ENCODE data around the gene PIK3CB. TPM values are rescaled to one million over a fixed set of nuclear protein-coding genes. Genes with fewer than 3 reads are reported as not detected.
"Not testable (repeated sequence)": the region's sequence is repeated elsewhere in the genome, so short reads cannot be mapped to it uniquely, and the experiment has no call there.

Gene PIK3CB
- total RNA-seq, 1 donor from 2014 or later: 17.6 TPM

- intact Hi-C loops (cut with micrococcal nuclease); H3K4me3 Mint-ChIP-seq; H3K27ac Mint-ChIP-seq; H3K27me3 Mint-ChIP-seq; DNase-seq; H3K9me3 Mint-ChIP-seq: not testable (repeated sequence)
- H3K36me3 Mint-ChIP-seq (ENCODE audit: low read depth): peaks cover 13% of the 10 kb centered on the region
- H3K4me1 Mint-ChIP-seq: peaks cover 19% of the 10 kb centered on the region
Observed at GRCh38 chr3:138726042-138726441, 108.7 kb downstream of the PIK3CB start.

- H3K27me3 Mint-ChIP-seq: no peaks in the 10 kb centered on the region
Observed at GRCh38 chr3:138725116-138725515, 109.6 kb downstream of the PIK3CB start.

GRCh38 chr3:138724443-138724842 lies 110.3 kb downstream of the PIK3CB start:
- Mint-ChIP-seq H3K27ac (no peak overlapping the region), H3K4me1 (peaks cover 25% of the 10 kb centered on the region), H3K36me3 (ENCODE audit: low read depth) (peaks cover 13% of the 10 kb centered on the region), H3K9me3 (no peaks in the 10 kb centered on the region), H3K4me3 (no peak overlapping the region), H3K27me3 (no peaks in the 10 kb centered on the region)
- intact Hi-C loops (cut with micrococcal nuclease): no loop called here
- no peak for DNase-seq

More at GRCh38 chr3:138725116-138725515, 109.6 kb downstream of the PIK3CB start:
- Mint-ChIP-seq H3K9me3 (no peaks in the 10 kb centered on the region), H3K4me1 (peaks cover 24% of the 10 kb centered on the region), H3K36me3 (ENCODE audit: low read depth) (peaks cover 14% of the 10 kb centered on the region), H3K4me3 (no peak overlapping the region), H3K27ac (no peak overlapping the region)
- no peak for DNase-seq
- intact Hi-C loops (cut with micrococcal nuclease): no loop called here

- no peak for DNase-seq
- H3K4me1 Mint-ChIP-seq: peaks cover 18% of the 10 kb centered on the region
- intact Hi-C loops (cut with micrococcal nuclease): loop anchor here (5.0 kb wide), 1 partner anchor 113 kb away; the partner anchor contains the start of gene PIK3CB
- no peaks in the 10 kb centered on the region for H3K27me3 Mint-ChIP-seq
- H3K27ac Mint-ChIP-seq: no peak overlapping the region
- H3K4me3 Mint-ChIP-seq: no peak overlapping the region
- H3K9me3 Mint-ChIP-seq: no peaks in the 10 kb centered on the region
- H3K36me3 Mint-ChIP-seq (ENCODE audit: low read depth): peaks cover 9% of the 10 kb centered on the region
Observed at GRCh38 chr3:138718849-138719248, 115.9 kb downstream of the PIK3CB start.

- DNase-seq: no peak
- Mint-ChIP-seq H3K4me1 (peaks cover 15% of the 10 kb centered on the region), H3K36me3 (ENCODE audit: low read depth) (peaks cover 10% of the 10 kb centered on the region), H3K9me3 (no peaks in the 10 kb centered on the region), H3K27me3 (no peaks in the 10 kb centered on the region), H3K27ac (no peak overlapping the region), H3K4me3 (no peak overlapping the region)
- intact Hi-C loops (cut with micrococcal nuclease): loop anchor here (5.0 kb wide), 1 partner anchor 115 kb away; the partner anchor contains the start of gene PIK3CB
Observed at GRCh38 chr3:138717348-138717747, 117.4 kb downstream of the PIK3CB start.

- no peak for DNase-seq
- Mint-ChIP-seq H3K36me3 (ENCODE audit: low read depth) (peaks cover 12% of the 10 kb centered on the region), H3K9me3 (no peaks in the 10 kb centered on the region), H3K4me1 (no peaks in the 10 kb centered on the region), H3K27ac (no peak overlapping the region), H3K27me3 (no peaks in the 10 kb centered on the region), H3K4me3 (no peak overlapping the region)
- intact Hi-C loops (cut with micrococcal nuclease): no loop called here
Observed at GRCh38 chr3:138712086-138712485, 122.6 kb downstream of the PIK3CB start.

- Mint-ChIP-seq H3K9me3 (no peaks in the 10 kb centered on the region), H3K4me1 (no peaks in the 10 kb centered on the region), H3K27ac (no peak overlapping the region), H3K36me3 (ENCODE audit: low read depth) (peaks cover 11% of the 10 kb centered on the region), H3K27me3 (no peaks in the 10 kb centered on the region), H3K4me3 (no peak overlapping the region)
- intact Hi-C loops (cut with micrococcal nuclease): no loop called here
- DNase-seq: no peak
Observed at GRCh38 chr3:138705675-138706074, 129.1 kb downstream of the PIK3CB start.

- intact Hi-C loops (cut with micrococcal nuclease): loop anchor here (10.0 kb wide), 1 partner anchor 138 kb away; the partner anchor contains the start of gene PIK3CB
- H3K9me3 Mint-ChIP-seq: no peaks in the 10 kb centered on the region
- no peaks in the 10 kb centered on the region for H3K27me3 Mint-ChIP-seq
- DNase-seq: no peak
- H3K4me3 Mint-ChIP-seq: no peak overlapping the region
- H3K36me3 Mint-ChIP-seq (ENCODE audit: low read depth): peaks cover 3% of the 10 kb centered on the region
- no peaks in the 10 kb centered on the region for H3K4me1 Mint-ChIP-seq
- H3K27ac Mint-ChIP-seq: no peak overlapping the region
Observed at GRCh38 chr3:138696666-138697370, 137.9 kb downstream of the PIK3CB start.

- Mint-ChIP-seq H3K27ac (no peak overlapping the region), H3K9me3 (no peaks in the 10 kb centered on the region), H3K4me3 (no peak overlapping the region), H3K4me1 (no peaks in the 10 kb centered on the region), H3K36me3 (ENCODE audit: low read depth) (peaks cover 3% of the 10 kb centered on the region), H3K27me3 (no peaks in the 10 kb centered on the region)
- intact Hi-C loops (cut with micrococcal nuclease): loop anchor here (10.0 kb wide), 1 partner anchor 140 kb away; the partner anchor contains the start of gene PIK3CB
- no peak for DNase-seq
Observed at GRCh38 chr3:138694287-138695007, 140.3 kb downstream of the PIK3CB start.

- Mint-ChIP-seq H3K27me3 (no peaks in the 10 kb centered on the region), H3K36me3 (ENCODE audit: low read depth) (peaks cover 3% of the 10 kb centered on the region), H3K27ac (no peak overlapping the region), H3K4me3 (no peak overlapping the region), H3K9me3 (no peaks in the 10 kb centered on the region), H3K4me1 (peaks cover under 1% of the 10 kb centered on the region)
- intact Hi-C loops (cut with micrococcal nuclease): loop anchor here (10.0 kb wide), 1 partner anchor 143 kb away; the partner anchor contains the start of gene PIK3CB
- no peak for DNase-seq
Observed at GRCh38 chr3:138692152-138692551, 142.6 kb downstream of the PIK3CB start.

GRCh38 chr3:138691351-138691750 lies 143.4 kb downstream of the PIK3CB start:
- H3K4me1 Mint-ChIP-seq: peaks cover 7% of the 10 kb centered on the region
- H3K4me3 Mint-ChIP-seq: no peak overlapping the region
- peaks cover 5% of the 10 kb centered on the region for H3K36me3 Mint-ChIP-seq (ENCODE audit: low read depth)
- intact Hi-C loops (cut with micrococcal nuclease): loop anchor here (10.0 kb wide), 1 partner anchor 143 kb away; the partner anchor contains the start of gene PIK3CB
- H3K9me3 Mint-ChIP-seq: no peaks in the 10 kb centered on the region
- H3K27ac Mint-ChIP-seq: no peak overlapping the region
- no peak for DNase-seq
- no peaks in the 10 kb centered on the region for H3K27me3 Mint-ChIP-seq

GRCh38 chr3:138690036-138690435 lies 144.7 kb downstream of the PIK3CB start:
- Mint-ChIP-seq H3K36me3 (ENCODE audit: low read depth) (peaks cover 5% of the 10 kb centered on the region), H3K9me3 (no peaks in the 10 kb centered on the region), H3K27ac (no peak overlapping the region), H3K4me1 (peaks cover 7% of the 10 kb centered on the region), H3K27me3 (no peaks in the 10 kb centered on the region), H3K4me3 (no peak overlapping the region)
- no peak for DNase-seq
- intact Hi-C loops (cut with micrococcal nuclease): loop anchor here (10.0 kb wide), 1 partner anchor 145 kb away; the partner anchor contains the start of gene PIK3CB

- H3K36me3 Mint-ChIP-seq (ENCODE audit: low read depth): peaks cover 5% of the 10 kb centered on the region
- H3K27ac Mint-ChIP-seq: no peak overlapping the region
- DNase-seq: no peak
- peaks cover 7% of the 10 kb centered on the region for H3K4me1 Mint-ChIP-seq
- H3K9me3 Mint-ChIP-seq: no peaks in the 10 kb centered on the region
- H3K4me3 Mint-ChIP-seq: no peak overlapping the region
- intact Hi-C loops (cut with micrococcal nuclease): no loop called here
- no peaks in the 10 kb centered on the region for H3K27me3 Mint-ChIP-seq
Observed at GRCh38 chr3:138688871-138689299, 145.8 kb downstream of the PIK3CB start.

GRCh38 chr3:138687236-138687635 lies 147.5 kb downstream of the PIK3CB start:
- Mint-ChIP-seq H3K36me3 (ENCODE audit: low read depth) (peaks cover 5% of the 10 kb centered on the region), H3K4me1 (peaks cover 7% of the 10 kb centered on the region), H3K27ac (peak overlapping the region; percentile 73), H3K27me3 (no peaks in the 10 kb centered on the region), H3K4me3 (no peak overlapping the region), H3K9me3 (no peaks in the 10 kb centered on the region)
- DNase-seq: no peak
- intact Hi-C loops (cut with micrococcal nuclease): no loop called here
